ENCODE results near the gene ASXL3. TPM values are rescaled to one million over a fixed set of nuclear protein-coding genes. Genes with fewer than 3 reads are reported as not detected.

The ASXL3 gene
- total and polyA plus RNA-seq, 2 donors (not counting 3 experiments of a cell fraction or from before 2014, with no cell fraction given) = 0.07 to 0.27 TPM

- FAIRE-seq (no peak), DNase-seq (ENCODE audit: low read depth, low spot score) (no peak)
- Histone ChIP-seq H3K27me3 (ENCODE audit: control insufficient read depth in 2 of 2, insufficient read depth in 2 of 2, low read length in 2 of 2) (no peaks in the 10 kb centered on the region), H3K4me3 (replicated peaks in 1 of 3; ENCODE audit: insufficient read depth in 1 of 3, low read depth in 1 of 3, low read length in 3 of 3) (no peak overlapping the region), H3K27ac (ENCODE audit: insufficient read depth, low read depth, low read length) (no peak overlapping the region), H4K20me1 (replicated peaks; ENCODE audit: control insufficient read depth, extremely low read depth, insufficient read depth, low read length) (no peaks in the 10 kb centered on the region), H3K9ac (replicated peaks; ENCODE audit: extremely low read depth, insufficient read depth, low read length) (no peak overlapping the region), H3K9me1 (replicated peaks; ENCODE audit: control insufficient read depth, extremely low read depth, insufficient read depth, low read length) (no peaks in the 10 kb centered on the region), H3K4me2 (ENCODE audit: insufficient read depth, low read length) (no peak overlapping the region), H3K4me1 (ENCODE audit: control insufficient read depth, extremely low read depth, insufficient read depth, low read length) (peaks cover 22% of the 10 kb centered on the region), H3K79me2 (ENCODE audit: control insufficient read depth, insufficient read depth, low read length) (no peaks in the 10 kb centered on the region), H3K36me3 (ENCODE audit: control insufficient read depth in 2 of 2, extremely low read depth in 1 of 2, insufficient read depth in 2 of 2, low read length in 2 of 2) (no peaks in the 10 kb centered on the region), H2AFZ (ENCODE audit: low read depth, low read length) (no peak overlapping the region), H3K9me3 (replicated peaks; ENCODE audit: control insufficient read depth, insufficient read depth, low read length) (no peaks in the 10 kb centered on the region)
- TF ChIP-seq FOS (IDR thresholded peaks at IDR 0.05; ENCODE audit: borderline replicate concordance, insufficient read depth, low read length) = no peak
- TF ChIP-seq GATA2 (IDR thresholded peaks at IDR 0.05; ENCODE audit: insufficient read depth, insufficient read length, low read depth, low read length) = no peak
- TF ChIP-seq, protein P1, sequence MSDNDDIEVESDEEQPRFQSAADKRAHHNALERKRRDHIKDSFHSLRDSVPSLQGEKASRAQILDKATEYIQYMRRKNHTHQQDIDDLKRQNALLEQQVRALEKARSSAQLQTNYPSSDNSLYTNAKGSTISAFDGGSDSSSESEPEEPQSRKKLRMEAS (IDR thresholded peaks at IDR 0.05; ENCODE audit: insufficient read depth, insufficient read length) = no peak
- TF ChIP-seq JUN (IDR thresholded peaks at IDR 0.05; ENCODE audit: borderline replicate concordance, insufficient read depth, insufficient read length, low read depth) = no peak
- TF ChIP-seq MYC (IDR thresholded peaks at IDR 0.05; ENCODE audit: low read depth, low read length) = no peak
- TF ChIP-seq, protein P2, sequence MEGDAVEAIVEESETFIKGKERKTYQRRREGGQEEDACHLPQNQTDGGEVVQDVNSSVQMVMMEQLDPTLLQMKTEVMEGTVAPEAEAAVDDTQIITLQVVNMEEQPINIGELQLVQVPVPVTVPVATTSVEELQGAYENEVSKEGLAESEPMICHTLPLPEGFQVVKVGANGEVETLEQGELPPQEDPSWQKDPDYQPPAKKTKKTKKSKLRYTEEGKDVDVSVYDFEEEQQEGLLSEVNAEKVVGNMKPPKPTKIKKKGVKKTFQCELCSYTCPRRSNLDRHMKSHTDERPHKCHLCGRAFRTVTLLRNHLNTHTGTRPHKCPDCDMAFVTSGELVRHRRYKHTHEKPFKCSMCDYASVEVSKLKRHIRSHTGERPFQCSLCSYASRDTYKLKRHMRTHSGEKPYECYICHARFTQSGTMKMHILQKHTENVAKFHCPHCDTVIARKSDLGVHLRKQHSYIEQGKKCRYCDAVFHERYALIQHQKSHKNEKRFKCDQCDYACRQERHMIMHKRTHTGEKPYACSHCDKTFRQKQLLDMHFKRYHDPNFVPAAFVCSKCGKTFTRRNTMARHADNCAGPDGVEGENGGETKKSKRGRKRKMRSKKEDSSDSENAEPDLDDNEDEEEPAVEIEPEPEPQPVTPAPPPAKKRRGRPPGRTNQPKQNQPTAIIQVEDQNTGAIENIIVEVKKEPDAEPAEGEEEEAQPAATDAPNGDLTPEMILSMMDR (IDR thresholded peaks at IDR 0.05; ENCODE audit: extremely low read depth in 1 of 2, insufficient read depth in 1 of 2, low read depth in 1 of 2, low read length in 2 of 2) = no peak
- no peak for TF ChIP-seq POLR2AphosphoS5 (IDR thresholded peaks at IDR 0.05; ENCODE audit: insufficient read depth, low read depth, low read length)
- TF ChIP-seq POLR2A (IDR thresholded peaks at IDR 0.05; ENCODE audit: low read depth, low read length) = no peak
- no peak for TF ChIP-seq EZH2 (IDR thresholded peaks at IDR 0.05; ENCODE audit: borderline replicate concordance, low read depth, low read length, severe bottlenecking)
- CTCF ChIA-PET = interaction anchor here (1.2 kb wide), 1 partner anchor 10 kb away, joined by 3 read pairs; no protein-coding TSS in a partner anchor
- intact Hi-C loops (cut with micrococcal nuclease) = no loop called here
- POLR2A ChIA-PET = no interaction called here
- no TSS peak for BruUV-seq (replicated peaks)
- dilution Hi-C loops (cut with MboI; ENCODE audit: extremely low pct_ligation_motif_present, low sequenced_read_pairs) = no loop called here
Measured at GRCh38 chr18:33594799-33595198, 16.8 kb downstream of the ASXL3 start.
